Smooth muscle cell (in vitro differentiated cells): ENCODE measurements around the gene TRIM45. TPM values are rescaled to one million over a fixed set of nuclear protein-coding genes. Genes with fewer than 3 reads are reported as not detected.

Experiments used
- DNase-seq: peaks from one replicate; lab custom pipeline; 2025; ENCODE audit not compliant: unreplicated experiment; lab: John Stamatoyannopoulos, UW
- H2AFZ ChIP-seq: fragments of 200-600 bp; sonication (generic); 2 replicates; pipeline ENCODE4 v1.6.0; 2016; ENCODE audit warnings: antibody characterized with exemption, low read depth, mild to moderate bottlenecking
- H3F3A ChIP-seq: fragments of 200-600 bp; sonication (generic); 2 replicates; pipeline ENCODE4 v1.6.0; 2017; ENCODE audit warnings: antibody characterized with exemption, low read depth
- H3K27ac ChIP-seq: fragments of 200-600 bp; sonication (generic); 2 replicates; pipeline ENCODE4 v1.5.1; 2016; ENCODE audit warnings: low read depth, mild to moderate bottlenecking
- H3K27me3 ChIP-seq: fragments of 200-600 bp; sonication (generic); 2 replicates; pipeline ENCODE4 v1.6.1; 2016; ENCODE audit warnings: low read depth, mild to moderate bottlenecking
- H3K36me3 ChIP-seq: fragments of 200-600 bp; sonication (generic); 2 replicates; pipeline ENCODE4 v1.5.1; 2016; ENCODE audit warnings: low read depth
- H3K4me1 ChIP-seq: fragments of 200-600 bp; sonication (generic); 2 replicates; pipeline ENCODE4 v1.5.1; 2016; ENCODE audit warnings: low read depth
- H3K4me2 ChIP-seq: fragments of 200-600 bp; sonication (generic); 2 replicates; pipeline ENCODE4 v1.6.0; 2016; ENCODE audit warnings: mild to moderate bottlenecking
- H3K4me3 ChIP-seq: fragments of 200-600 bp; sonication (generic); 2 replicates; pipeline ENCODE4 v1.5.1; 2016; ENCODE audit warnings: mild to moderate bottlenecking
- H3K79me2 ChIP-seq: fragments of 200-600 bp; sonication (generic); 2 replicates; pipeline ENCODE4 v1.6.0; 2016; ENCODE audit warnings: low read depth, mild to moderate bottlenecking
- H3K9ac ChIP-seq: fragments of 200-600 bp; sonication (generic); 2 replicates; pipeline ENCODE4 v1.6.0; 2016; ENCODE audit warnings: low read depth
- H3K9me3 ChIP-seq: fragments of 200-600 bp; sonication (generic); replicated peaks from 2 replicates; pipeline ENCODE4 v1.5.1; 2016; ENCODE audit warnings: low read depth
- H4K20me1 ChIP-seq: fragments of 200-600 bp; sonication (generic); 2 replicates; pipeline ENCODE4 v1.6.0; 2016; ENCODE audit warnings: low read depth
- WGBS: methylation state at CpG from one replicate; pipeline ENCODE4 v1.1.7; 2016; ENCODE audit warnings: low lambda C conversion rate; 5-methylcytosine and 5-hydroxymethylcytosine counted together
- polyA plus RNA-seq: library from polyadenylated mRNA; unstranded; fragments of >200 nt; fragmentation: Nextera tagmentation; extraction: Ambion mirVana; gene quantifications from 2 replicates; pipeline ENCODE4 v1.2.1, GENCODE V29; 2016
- total RNA-seq: library from RNA; depleted of rRNA; stranded (reverse); fragments of >200 nt; gene quantifications from 2 replicates; pipeline ENCODE4 v1.2.3, GENCODE V29; 2014
- TF ChIP-seq, protein P1 (sequence below): fragments of 200-600 bp; sonication (generic); IDR thresholded peaks from 2 replicates; pipeline ENCODE4 v1.5.1; 2017; ENCODE audit warnings: borderline replicate concordance, mild to moderate bottlenecking, antibody characterized with exemption; ENCODE audit not compliant: insufficient read depth, poor library complexity, severe bottlenecking

TRIM45 gene
- total and polyA plus RNA-seq, 2 experiments from 2014 or later: 4.4 to 4.6 TPM

DNA sequence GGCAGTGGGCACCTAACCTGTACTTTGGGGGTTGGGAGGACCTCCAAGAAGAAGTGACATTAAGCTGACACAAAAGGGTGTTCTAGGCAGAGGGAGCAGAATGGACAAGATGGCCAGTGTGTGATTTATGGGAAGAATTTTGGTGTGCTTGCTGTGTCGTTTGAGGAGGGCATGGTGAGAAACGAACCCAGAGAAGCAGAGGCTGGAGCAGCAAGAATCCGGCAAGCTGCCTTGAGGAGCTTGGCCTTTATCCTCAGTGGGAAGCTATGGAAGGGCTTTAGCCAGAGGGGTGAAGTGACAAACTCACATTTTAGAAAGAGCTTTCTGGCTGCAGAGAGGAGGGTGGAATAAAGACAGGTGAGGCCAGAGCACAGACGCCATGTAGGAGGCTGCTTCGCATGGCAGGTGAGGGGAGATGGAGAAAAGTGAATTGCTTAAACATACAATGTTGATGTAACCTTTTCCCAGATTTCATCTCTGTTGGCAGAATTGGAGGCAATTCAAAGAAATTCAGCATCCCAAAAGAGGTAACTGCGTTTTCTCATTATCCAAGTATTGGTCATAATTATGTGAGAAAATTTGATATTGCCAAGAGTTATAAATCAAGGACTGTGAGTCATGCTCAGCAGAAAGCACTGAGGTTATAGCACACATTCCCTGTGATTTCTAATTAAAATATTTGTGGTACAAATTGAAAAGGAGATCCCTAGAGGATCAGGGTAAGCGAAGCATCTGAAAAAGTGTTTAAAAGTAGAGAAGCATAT lies 26.5 kb downstream of the TRIM45 start:
- peaks cover 11% of the 10 kb centered on the region for H3F3A ChIP-seq
- H3K9me3 ChIP-seq: no peaks in the 10 kb centered on the region
- H3K27me3 ChIP-seq: no peaks in the 10 kb centered on the region
- no peaks in the 10 kb centered on the region for H3K79me2 ChIP-seq
- DNase-seq: no peak
- H3K27ac ChIP-seq: peak overlapping the region; percentile 100
- no peak overlapping the region for H3K4me2 ChIP-seq
- H2AFZ ChIP-seq: no peak overlapping the region
- no peak overlapping the region for H3K9ac ChIP-seq
- H3K36me3 ChIP-seq: no peaks in the 10 kb centered on the region
- no peak overlapping the region for H3K4me3 ChIP-seq
- TF ChIP-seq, protein P1, sequence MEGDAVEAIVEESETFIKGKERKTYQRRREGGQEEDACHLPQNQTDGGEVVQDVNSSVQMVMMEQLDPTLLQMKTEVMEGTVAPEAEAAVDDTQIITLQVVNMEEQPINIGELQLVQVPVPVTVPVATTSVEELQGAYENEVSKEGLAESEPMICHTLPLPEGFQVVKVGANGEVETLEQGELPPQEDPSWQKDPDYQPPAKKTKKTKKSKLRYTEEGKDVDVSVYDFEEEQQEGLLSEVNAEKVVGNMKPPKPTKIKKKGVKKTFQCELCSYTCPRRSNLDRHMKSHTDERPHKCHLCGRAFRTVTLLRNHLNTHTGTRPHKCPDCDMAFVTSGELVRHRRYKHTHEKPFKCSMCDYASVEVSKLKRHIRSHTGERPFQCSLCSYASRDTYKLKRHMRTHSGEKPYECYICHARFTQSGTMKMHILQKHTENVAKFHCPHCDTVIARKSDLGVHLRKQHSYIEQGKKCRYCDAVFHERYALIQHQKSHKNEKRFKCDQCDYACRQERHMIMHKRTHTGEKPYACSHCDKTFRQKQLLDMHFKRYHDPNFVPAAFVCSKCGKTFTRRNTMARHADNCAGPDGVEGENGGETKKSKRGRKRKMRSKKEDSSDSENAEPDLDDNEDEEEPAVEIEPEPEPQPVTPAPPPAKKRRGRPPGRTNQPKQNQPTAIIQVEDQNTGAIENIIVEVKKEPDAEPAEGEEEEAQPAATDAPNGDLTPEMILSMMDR: no peak
- H4K20me1 ChIP-seq: no peaks in the 10 kb centered on the region
- 91% methylated on average over 7 of the region's 7 CpGs for WGBS
- peaks cover 5% of the 10 kb centered on the region for H3K4me1 ChIP-seq

DNA sequence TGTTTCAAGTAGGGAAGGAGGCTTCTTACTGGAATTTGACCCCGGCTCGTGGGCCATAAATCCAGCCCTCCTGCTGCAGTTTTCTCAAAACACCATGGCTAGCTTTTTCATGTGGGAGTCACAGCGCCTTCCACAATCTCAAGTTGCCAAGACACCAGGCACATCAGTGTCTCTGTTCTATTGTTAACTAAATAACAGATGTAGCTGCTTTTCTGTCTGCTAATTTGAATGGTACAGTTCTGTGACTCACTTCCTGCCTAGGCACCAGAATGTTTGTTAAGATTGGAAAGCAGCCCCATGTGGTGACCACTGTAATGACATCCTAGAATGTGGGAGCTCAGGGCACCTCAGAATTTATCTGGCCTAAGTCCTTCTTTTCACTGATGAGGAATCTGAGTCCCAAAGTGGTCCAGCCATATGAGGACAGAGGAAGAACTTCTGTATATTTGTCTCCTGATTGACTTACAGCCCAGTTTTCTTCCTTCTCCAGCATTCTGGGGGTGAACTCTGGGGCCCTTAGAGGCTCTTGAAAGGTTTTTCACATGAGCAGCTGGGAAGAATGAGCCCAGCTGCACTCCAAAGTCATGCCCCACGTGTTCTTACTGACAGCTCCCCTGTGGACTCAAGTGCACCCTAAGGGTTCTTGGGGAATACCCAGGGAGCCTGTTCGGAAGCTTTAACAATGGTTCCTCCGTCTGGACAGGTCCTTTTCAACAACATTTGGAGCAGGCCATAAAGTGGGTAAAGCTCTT lies 27.5 kb downstream of the TRIM45 start:
- no peak overlapping the region for H3K4me3 ChIP-seq
- no peaks in the 10 kb centered on the region for H4K20me1 ChIP-seq
- WGBS: 55% methylated on average over 6 of the region's 6 CpGs
- peaks cover 11% of the 10 kb centered on the region for H3F3A ChIP-seq
- peaks cover 5% of the 10 kb centered on the region for H3K4me1 ChIP-seq
- H3K27ac ChIP-seq: peak overlapping the region; percentile 100
- peak overlapping the region; percentile 75 for H3K4me2 ChIP-seq
- no peak for DNase-seq
- no peaks in the 10 kb centered on the region for H3K36me3 ChIP-seq
- no peaks in the 10 kb centered on the region for H3K79me2 ChIP-seq
- peak overlapping the region; percentile 94 for H3K9ac ChIP-seq
- H3K9me3 ChIP-seq: no peaks in the 10 kb centered on the region
- no peaks in the 10 kb centered on the region for H3K27me3 ChIP-seq
- no peak overlapping the region for H2AFZ ChIP-seq
- TF ChIP-seq, protein P1: peak; percentile 44

- peaks cover 11% of the 10 kb centered on the region for H3F3A ChIP-seq
- H3K36me3 ChIP-seq: no peaks in the 10 kb centered on the region
- H2AFZ ChIP-seq: peak overlapping the region; percentile 18
- WGBS: under 1% methylated on average over 7 of the region's 7 CpGs
- TF ChIP-seq, protein P1: no peak
- H3K79me2 ChIP-seq: no peaks in the 10 kb centered on the region
- H3K4me3 ChIP-seq: peak overlapping the region; percentile 23
- peak; percentile 8 for DNase-seq
- no peaks in the 10 kb centered on the region for H4K20me1 ChIP-seq
- no peaks in the 10 kb centered on the region for H3K9me3 ChIP-seq
- H3K9ac ChIP-seq: peak overlapping the region; percentile 94
- H3K27me3 ChIP-seq: no peaks in the 10 kb centered on the region
- H3K27ac ChIP-seq: peak overlapping the region; percentile 100
- H3K4me1 ChIP-seq: peaks cover 5% of the 10 kb centered on the region
- H3K4me2 ChIP-seq: peak overlapping the region; percentile 75
Observed at GRCh38 chr1:117093091-117093534, 28.4 kb downstream of the TRIM45 start.
